Measurements from ENCODE around the gene AKR1C1.
"Not testable (repeated sequence)": the region's sequence is repeated elsewhere in the genome, so short reads cannot be mapped to it uniquely, and the experiment has no call there.

AKR1C1 gene

GRCh38 chr10:4947039-4947634, 16.1 kb upstream of the AKR1C1 start:
- peak overlapping the region in 3 of 5 donors; percentile 37 to 64 (median 62) for H3K9ac ChIP-seq (ENCODE audit: low read length in 5 of 5)
- H3K36me3 ChIP-seq (ENCODE audit: control insufficient read depth in 5 of 5, insufficient read depth in 5 of 5, low read length in 5 of 5): no peaks in the 10 kb centered on the region
- no peaks in the 10 kb centered on the region for H3K9me3 ChIP-seq (ENCODE audit: control insufficient read depth in 5 of 5, low read length in 5 of 5)
- H3K4me3 ChIP-seq (ENCODE audit: low read depth in 1 of 5, low read length in 5 of 5): no peak overlapping the region
- H3K27me3 ChIP-seq (ENCODE audit: control insufficient read depth in 5 of 5, insufficient read depth in 4 of 5, low read length in 5 of 5): no peaks in the 10 kb centered on the region
- peaks cover 6 to 63% (median 53%) of the 10 kb centered on the region in 5 donors for H3K4me1 ChIP-seq (ENCODE audit: control insufficient read depth in 5 of 5, insufficient read depth in 5 of 5, low read length in 5 of 5)
- peak overlapping the region; percentile 94 for H3K27ac ChIP-seq (ENCODE audit: low read depth, low read length)

- peak overlapping the region; percentile 94 for H3K27ac ChIP-seq (ENCODE audit: low read depth, low read length)
- peak overlapping the region in 1 of 5 donors; percentile 4 for H3K4me3 ChIP-seq (ENCODE audit: low read depth in 1 of 5, low read length in 5 of 5)
- H3K9me3 ChIP-seq (ENCODE audit: control insufficient read depth in 5 of 5, low read length in 5 of 5): no peaks in the 10 kb centered on the region
- H3K9ac ChIP-seq (ENCODE audit: low read length in 5 of 5): peak overlapping the region in 3 of 5 donors; percentile 64 to 79 (median 72)
- no peaks in the 10 kb centered on the region for H3K27me3 ChIP-seq (ENCODE audit: control insufficient read depth in 5 of 5, insufficient read depth in 4 of 5, low read length in 5 of 5)
- peaks cover 6 to 63% (median 48%) of the 10 kb centered on the region in 5 donors for H3K4me1 ChIP-seq (ENCODE audit: control insufficient read depth in 5 of 5, insufficient read depth in 5 of 5, low read length in 5 of 5)
- no peaks in the 10 kb centered on the region for H3K36me3 ChIP-seq (ENCODE audit: control insufficient read depth in 5 of 5, insufficient read depth in 5 of 5, low read length in 5 of 5)
Measured at GRCh38 chr10:4947635-4948596, 15.3 kb upstream of the AKR1C1 start.

- H3K9me3 ChIP-seq (ENCODE audit: control insufficient read depth in 5 of 5, low read length in 5 of 5); H3K27me3 ChIP-seq (ENCODE audit: control insufficient read depth in 5 of 5, insufficient read depth in 4 of 5, low read length in 5 of 5); H3K4me3 ChIP-seq (ENCODE audit: low read depth in 1 of 5, low read length in 5 of 5); H3K9ac ChIP-seq (ENCODE audit: low read length in 5 of 5); H3K36me3 ChIP-seq (ENCODE audit: control insufficient read depth in 5 of 5, insufficient read depth in 5 of 5, low read length in 5 of 5); H3K27ac ChIP-seq (ENCODE audit: low read depth, low read length): not testable (repeated sequence)
- peaks cover 2 to 28% (median 20%) of the 10 kb centered on the region in 5 donors for H3K4me1 ChIP-seq (ENCODE audit: control insufficient read depth in 5 of 5, insufficient read depth in 5 of 5, low read length in 5 of 5)
Measured at GRCh38 chr10:4951512-4952162, 11.6 kb upstream of the AKR1C1 start.

DNA sequence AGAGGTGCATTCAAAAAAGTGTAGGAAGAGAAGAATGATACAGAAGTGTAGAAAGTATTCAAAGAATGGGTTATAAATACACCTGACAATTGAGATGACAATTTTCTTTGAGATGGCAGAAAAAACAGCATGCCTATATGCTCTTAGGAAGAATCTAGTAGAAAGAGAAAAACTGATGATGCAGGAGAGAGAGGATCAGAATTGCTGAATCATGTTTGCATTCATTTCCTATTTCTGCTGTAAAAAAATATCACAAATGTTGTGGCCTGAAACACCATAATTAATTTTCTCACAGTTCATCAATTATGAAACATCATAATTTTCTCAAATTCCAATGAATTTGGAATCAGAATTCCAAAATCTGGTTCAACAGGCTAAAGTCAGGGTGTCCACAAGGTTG, 9.8 kb upstream of the AKR1C1 start:
- H3K27ac ChIP-seq (ENCODE audit: low read depth, low read length): no peak overlapping the region
- H3K9me3 ChIP-seq (ENCODE audit: control insufficient read depth in 5 of 5, low read length in 5 of 5): no peaks in the 10 kb centered on the region
- no peaks in the 10 kb centered on the region for H3K27me3 ChIP-seq (ENCODE audit: control insufficient read depth in 5 of 5, insufficient read depth in 4 of 5, low read length in 5 of 5)
- H3K9ac ChIP-seq (ENCODE audit: low read length in 5 of 5): no peak overlapping the region
- H3K4me3 ChIP-seq (ENCODE audit: low read depth in 1 of 5, low read length in 5 of 5): no peak overlapping the region
- peaks cover 0 to 15% (median 8%) of the 10 kb centered on the region in 5 donors for H3K4me1 ChIP-seq (ENCODE audit: control insufficient read depth in 5 of 5, insufficient read depth in 5 of 5, low read length in 5 of 5)
- H3K36me3 ChIP-seq (ENCODE audit: control insufficient read depth in 5 of 5, insufficient read depth in 5 of 5, low read length in 5 of 5): no peaks in the 10 kb centered on the region

- H3K27ac ChIP-seq (ENCODE audit: low read depth, low read length); H3K4me3 ChIP-seq (ENCODE audit: low read depth in 1 of 5, low read length in 5 of 5); H3K9me3 ChIP-seq (ENCODE audit: control insufficient read depth in 5 of 5, low read length in 5 of 5); H3K9ac ChIP-seq (ENCODE audit: low read length in 5 of 5); H3K27me3 ChIP-seq (ENCODE audit: control insufficient read depth in 5 of 5, insufficient read depth in 4 of 5, low read length in 5 of 5); H3K4me1 ChIP-seq (ENCODE audit: control insufficient read depth in 5 of 5, insufficient read depth in 5 of 5, low read length in 5 of 5); H3K36me3 ChIP-seq (ENCODE audit: control insufficient read depth in 5 of 5, insufficient read depth in 5 of 5, low read length in 5 of 5): not testable (repeated sequence)
Measured at GRCh38 chr10:4956088-4956487, 7.1 kb upstream of the AKR1C1 start.

- not testable (repeated sequence) for H3K9ac ChIP-seq (ENCODE audit: low read length in 5 of 5); H3K27ac ChIP-seq (ENCODE audit: low read depth, low read length); H3K27me3 ChIP-seq (ENCODE audit: control insufficient read depth in 5 of 5, insufficient read depth in 4 of 5, low read length in 5 of 5); H3K4me1 ChIP-seq (ENCODE audit: control insufficient read depth in 5 of 5, insufficient read depth in 5 of 5, low read length in 5 of 5); H3K4me3 ChIP-seq (ENCODE audit: low read depth in 1 of 5, low read length in 5 of 5); H3K36me3 ChIP-seq (ENCODE audit: control insufficient read depth in 5 of 5, insufficient read depth in 5 of 5, low read length in 5 of 5); H3K9me3 ChIP-seq (ENCODE audit: control insufficient read depth in 5 of 5, low read length in 5 of 5)
Measured at GRCh38 chr10:4956955-4957645, 6.1 kb upstream of the AKR1C1 start.

- H3K9ac ChIP-seq (ENCODE audit: low read length in 5 of 5); H3K4me3 ChIP-seq (ENCODE audit: low read depth in 1 of 5, low read length in 5 of 5); H3K9me3 ChIP-seq (ENCODE audit: control insufficient read depth in 5 of 5, low read length in 5 of 5); H3K27ac ChIP-seq (ENCODE audit: low read depth, low read length); H3K27me3 ChIP-seq (ENCODE audit: control insufficient read depth in 5 of 5, insufficient read depth in 4 of 5, low read length in 5 of 5); H3K36me3 ChIP-seq (ENCODE audit: control insufficient read depth in 5 of 5, insufficient read depth in 5 of 5, low read length in 5 of 5): not testable (repeated sequence)
- H3K4me1 ChIP-seq (ENCODE audit: control insufficient read depth in 5 of 5, insufficient read depth in 5 of 5, low read length in 5 of 5): peaks cover 0 to 20% (median 11%) of the 10 kb centered on the region in 5 donors
Measured at GRCh38 chr10:4961558-4961957, 1.7 kb upstream of the AKR1C1 start.

- not testable (repeated sequence) for H3K9ac ChIP-seq (ENCODE audit: low read length in 5 of 5); H3K36me3 ChIP-seq (ENCODE audit: control insufficient read depth in 5 of 5, insufficient read depth in 5 of 5, low read length in 5 of 5); H3K27me3 ChIP-seq (ENCODE audit: control insufficient read depth in 5 of 5, insufficient read depth in 4 of 5, low read length in 5 of 5); H3K9me3 ChIP-seq (ENCODE audit: control insufficient read depth in 5 of 5, low read length in 5 of 5); H3K4me3 ChIP-seq (ENCODE audit: low read depth in 1 of 5, low read length in 5 of 5); H3K27ac ChIP-seq (ENCODE audit: low read depth, low read length)
- H3K4me1 ChIP-seq (ENCODE audit: control insufficient read depth in 5 of 5, insufficient read depth in 5 of 5, low read length in 5 of 5): peaks cover 0 to 25% (median 11%) of the 10 kb centered on the region in 5 donors
Measured at GRCh38 chr10:4962308-4962707, 907 bp upstream of the AKR1C1 start.

DNA sequence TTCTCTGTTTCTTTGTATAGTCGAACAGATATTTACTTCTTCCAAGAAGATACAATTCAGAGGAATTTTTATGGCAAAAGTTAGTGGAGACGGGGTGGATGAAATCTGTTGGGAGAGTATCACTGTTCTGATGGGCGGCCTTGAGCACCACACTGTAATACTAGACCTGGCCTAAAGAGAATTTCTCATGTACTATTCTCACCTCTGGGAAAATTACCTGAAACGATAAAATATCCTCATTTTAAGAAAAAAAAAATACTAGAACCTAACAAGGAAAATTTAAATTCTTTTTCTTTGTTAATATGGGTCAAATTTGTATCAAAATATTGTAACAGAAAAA, 570 bp downstream of the AKR1C1 start:
- Histone ChIP-seq H3K36me3 (ENCODE audit: control insufficient read depth in 5 of 5, insufficient read depth in 5 of 5, low read length in 5 of 5) (peaks cover 5 to 13% (median 5%) of the 10 kb centered on the region in 5 donors), H3K4me3 (ENCODE audit: low read depth in 1 of 5, low read length in 5 of 5) (peak overlapping the region; percentile 45 to 90 (median 73)), H3K9ac (ENCODE audit: low read length in 5 of 5) (peak overlapping the region in 3 of 5 donors; percentile 52 to 91 (median 88)), H3K4me1 (ENCODE audit: control insufficient read depth in 5 of 5, insufficient read depth in 5 of 5, low read length in 5 of 5) (peaks cover 0 to 25% (median 11%) of the 10 kb centered on the region in 5 donors), H3K27ac (ENCODE audit: low read depth, low read length) (peak overlapping the region; percentile 91)
- H3K9me3 ChIP-seq (ENCODE audit: control insufficient read depth in 5 of 5, low read length in 5 of 5); H3K27me3 ChIP-seq (ENCODE audit: control insufficient read depth in 5 of 5, insufficient read depth in 4 of 5, low read length in 5 of 5): not testable (repeated sequence)
